CD14-positive monocyte (primary cell): ENCODE data around the gene STUM. TPM values are rescaled to one million over a fixed set of nuclear protein-coding genes. Genes with fewer than 3 reads are reported as not detected.

Experiments used
- DNase-seq, 3 donors: peaks; one replicate each; pipeline ENCODE4 v3.0.0-alpha.2; 2011 to 2022
- H2AFZ ChIP-seq: 2 replicates; pipeline ENCODE4 v1.6.0; 2012; ENCODE audit warnings: mild to moderate bottlenecking, low read depth, low read length, inconsistent platforms; ENCODE audit not compliant: insufficient read depth, poor library complexity, severe bottlenecking
- H3K27ac ChIP-seq, 2 donors: 1 replicate in 1 of 2; 2 replicates in 1 of 2; pipeline ENCODE4 v1.5.1; 2012 to 2013; ENCODE audit warnings: low read length in 2 of 2, control low read depth in 1 of 2, inconsistent platforms in 1 of 2, low read depth in 1 of 2, mild to moderate bottlenecking in 1 of 2
- H3K27me3 ChIP-seq, 2 donors: one replicate each; pipeline versions ENCODE4 v1.6.0 to v1.6.1; 2011 to 2013; ENCODE audit warnings: low read length in 2 of 2; ENCODE audit not compliant: control insufficient read depth in 2 of 2, insufficient read depth in 2 of 2
- H3K36me3 ChIP-seq, 2 donors: replicated peaks in 1 of 2; 1 replicate in 1 of 2; 2 replicates in 1 of 2; pipeline versions ENCODE4 v1.5.1 to v1.6.1; 2012 to 2013; ENCODE audit warnings: low read length in 2 of 2, control low read depth in 1 of 2, inconsistent platforms in 1 of 2, mild to moderate bottlenecking in 1 of 2; ENCODE audit not compliant: insufficient read depth in 2 of 2, control insufficient read depth in 1 of 2
- H3K4me1 ChIP-seq, 2 donors: 1 replicate in 1 of 2; 2 replicates in 1 of 2; pipeline versions ENCODE4 v1.5.1 to v1.6.1; 2012 to 2013; ENCODE audit warnings: low read length in 2 of 2, control low read depth in 1 of 2, inconsistent platforms in 1 of 2, mild to moderate bottlenecking in 1 of 2, moderate library complexity in 1 of 2; ENCODE audit not compliant: insufficient read depth in 2 of 2, control insufficient read depth in 1 of 2
- H3K4me2 ChIP-seq: replicated peaks from 2 replicates; pipeline ENCODE3; 2012; ENCODE audit warnings: low read length, moderate library complexity, mild to moderate bottlenecking; ENCODE audit not compliant: poor library complexity, severe bottlenecking; ENCODE audit errors: extremely low read depth
- H3K4me3 ChIP-seq, 3 experiments: fragments of 200-600 bp in 1 of 3; sonication (generic) in 1 of 3; replicated peaks in 1 of 3; 1 replicate in 2 of 3; 2 replicates in 1 of 3; pipeline ENCODE4 v1.5.1; 2011 to 2013; ENCODE audit warnings: low read length in 3 of 3, mild to moderate bottlenecking in 3 of 3, control low read depth in 2 of 3, low read depth in 2 of 3, inconsistent platforms in 1 of 3, moderate library complexity in 1 of 3
- H3K79me2 ChIP-seq: 2 replicates; pipeline ENCODE4 v1.6.0; 2012; ENCODE audit warnings: mild to moderate bottlenecking, control low read depth, inconsistent platforms, low read length, moderate library complexity; ENCODE audit not compliant: insufficient read depth
- H3K9ac ChIP-seq: 2 replicates; pipeline ENCODE4 v1.6.0; 2017; ENCODE audit warnings: low read length, mild to moderate bottlenecking; ENCODE audit not compliant: insufficient read depth, poor library complexity, severe bottlenecking
- H3K9me3 ChIP-seq, 2 donors: replicated peaks in 1 of 2; 1 replicate in 1 of 2; 2 replicates in 1 of 2; pipeline versions ENCODE4 v1.5.1 to v1.6.1; 2012 to 2013; ENCODE audit warnings: low read length in 2 of 2, control low read depth in 1 of 2; ENCODE audit not compliant: control insufficient read depth in 1 of 2, insufficient read depth in 1 of 2
- H4K20me1 ChIP-seq: 2 replicates; pipeline ENCODE4 v1.6.0; 2012; ENCODE audit warnings: mild to moderate bottlenecking, low read length, control low read depth, moderate library complexity; ENCODE audit not compliant: insufficient read depth
- H3K27ac Mint-ChIP-seq, 7 donors: one replicate each; pipeline ENCODE4 v1.8.0; 2020; ENCODE audit warnings: mild to moderate bottlenecking in 7 of 7, mixed read lengths in 7 of 7, moderate library complexity in 6 of 7, inconsistent platforms in 2 of 7
- H3K27me3 Mint-ChIP-seq, 3 donors: one replicate each; pipeline ENCODE4 v1.8.0; 2021 to 2022; ENCODE audit warnings: low read depth in 3 of 3, mild to moderate bottlenecking in 3 of 3, mixed read lengths in 3 of 3, moderate library complexity in 3 of 3, inconsistent platforms in 1 of 3
- H3K36me3 Mint-ChIP-seq, 2 donors: one replicate each; pipeline ENCODE4 v1.8.0; 2020; ENCODE audit warnings: mixed read lengths in 2 of 2, inconsistent platforms in 1 of 2, mild to moderate bottlenecking in 1 of 2
- H3K4me1 Mint-ChIP-seq: one replicate; pipeline ENCODE4 v1.8.0; 2020; ENCODE audit warnings: mild to moderate bottlenecking, mixed read lengths
- H3K4me3 Mint-ChIP-seq, 2 donors: one replicate each; pipeline ENCODE4 v1.8.0; 2020; ENCODE audit warnings: mild to moderate bottlenecking in 2 of 2, mixed read lengths in 2 of 2, moderate library complexity in 1 of 2
- H3K9me3 Mint-ChIP-seq, 7 donors: one replicate each; pipeline ENCODE4 v1.8.0; 2020 to 2022; ENCODE audit warnings: mixed read lengths in 7 of 7, mild to moderate bottlenecking in 6 of 7, moderate library complexity in 6 of 7, inconsistent platforms in 2 of 7
- WGBS: methylation state at CpG from one replicate; pipeline ENCODE4 v1.1.5; 2013; ENCODE audit warnings: missing lambda C conversion rate; ENCODE audit not compliant: insufficient coverage; 5-methylcytosine and 5-hydroxymethylcytosine counted together
- intact Hi-C, 2 donors: fragments of 100-400 bp; cut with micrococcal nuclease; formaldehyde crosslinking; loops; one replicate each; pipeline versions ENCODE4 v1.15.0 to v1.15.1; 2023
- polyA plus RNA-seq, 3 donors: library from polyadenylated mRNA; depleted of rRNA in 1 of 3; unstranded in 2 of 3; stranded (reverse) in 1 of 3; fragments of 300-500 nt in 2 of 3; fragments of >200 nt in 1 of 3; fragmentation: Illumina TruSeq in 2 of 3; gene quantifications; 1 replicate in 2 of 3; 2 replicates in 1 of 3; pipeline ENCODE4 v1.2.3, GENCODE V29; 2012 to 2021
- TF ChIP-seq, protein P1 (sequence below): fragments of 200-600 bp; IDR thresholded peaks from one replicate; pipeline ENCODE4 v1.8.0; 2022; ENCODE audit warnings: antibody characterized with exemption, mild to moderate bottlenecking

STUM gene
- polyA plus RNA-seq, 3 donors: not detected

DNA sequence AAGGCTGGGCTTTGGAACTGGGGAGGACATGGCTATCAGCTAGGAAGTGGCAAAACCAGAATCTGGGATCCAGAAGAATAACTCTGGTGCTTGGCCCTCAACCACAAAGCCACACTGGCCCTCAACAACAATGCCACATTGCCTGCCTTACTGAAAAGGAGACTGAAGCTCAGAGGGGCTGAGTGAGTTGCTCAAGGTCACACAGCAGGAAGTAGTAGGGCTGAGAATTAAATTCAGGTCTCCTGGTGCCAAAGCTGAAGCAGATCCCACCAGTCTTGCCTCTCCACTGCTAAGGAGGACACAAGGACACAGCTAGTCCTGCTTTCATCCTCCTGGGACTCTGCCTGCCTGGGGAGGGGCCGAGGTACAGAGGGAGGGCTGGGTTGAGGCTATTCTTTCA is 29.4 kb upstream of the STUM start:
- Histone ChIP-seq H3K27me3 (no peaks in the 10 kb centered on the region), H3K79me2 (no peaks in the 10 kb centered on the region), H3K4me3 (no peak overlapping the region), H3K4me1 (no peaks in the 10 kb centered on the region), H4K20me1 (no peaks in the 10 kb centered on the region), H3K36me3 (no peaks in the 10 kb centered on the region), H3K4me2 (no peak overlapping the region), H3K9ac (no peak overlapping the region), H3K27ac (no peak overlapping the region), H3K9me3 (peaks cover 0 to under 1% of the 10 kb centered on the region in 2 donors), H2AFZ (no peak overlapping the region)
- Mint-ChIP-seq H3K27ac (no peak overlapping the region), H3K36me3 (no peaks in the 10 kb centered on the region), H3K9me3 (peaks cover 0 to 2% (median 0%) of the 10 kb centered on the region in 7 donors), H3K27me3 (peaks cover 5 to 10% (median 7%) of the 10 kb centered on the region in 3 donors), H3K4me3 (no peak overlapping the region), H3K4me1 (no peaks in the 10 kb centered on the region)
- TF ChIP-seq, protein P1, sequence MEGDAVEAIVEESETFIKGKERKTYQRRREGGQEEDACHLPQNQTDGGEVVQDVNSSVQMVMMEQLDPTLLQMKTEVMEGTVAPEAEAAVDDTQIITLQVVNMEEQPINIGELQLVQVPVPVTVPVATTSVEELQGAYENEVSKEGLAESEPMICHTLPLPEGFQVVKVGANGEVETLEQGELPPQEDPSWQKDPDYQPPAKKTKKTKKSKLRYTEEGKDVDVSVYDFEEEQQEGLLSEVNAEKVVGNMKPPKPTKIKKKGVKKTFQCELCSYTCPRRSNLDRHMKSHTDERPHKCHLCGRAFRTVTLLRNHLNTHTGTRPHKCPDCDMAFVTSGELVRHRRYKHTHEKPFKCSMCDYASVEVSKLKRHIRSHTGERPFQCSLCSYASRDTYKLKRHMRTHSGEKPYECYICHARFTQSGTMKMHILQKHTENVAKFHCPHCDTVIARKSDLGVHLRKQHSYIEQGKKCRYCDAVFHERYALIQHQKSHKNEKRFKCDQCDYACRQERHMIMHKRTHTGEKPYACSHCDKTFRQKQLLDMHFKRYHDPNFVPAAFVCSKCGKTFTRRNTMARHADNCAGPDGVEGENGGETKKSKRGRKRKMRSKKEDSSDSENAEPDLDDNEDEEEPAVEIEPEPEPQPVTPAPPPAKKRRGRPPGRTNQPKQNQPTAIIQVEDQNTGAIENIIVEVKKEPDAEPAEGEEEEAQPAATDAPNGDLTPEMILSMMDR: no peak
- 88% methylated on average over 1 of the region's 1 CpG for WGBS
- DNase-seq: no peak
- intact Hi-C loops: no loop called here

DNA sequence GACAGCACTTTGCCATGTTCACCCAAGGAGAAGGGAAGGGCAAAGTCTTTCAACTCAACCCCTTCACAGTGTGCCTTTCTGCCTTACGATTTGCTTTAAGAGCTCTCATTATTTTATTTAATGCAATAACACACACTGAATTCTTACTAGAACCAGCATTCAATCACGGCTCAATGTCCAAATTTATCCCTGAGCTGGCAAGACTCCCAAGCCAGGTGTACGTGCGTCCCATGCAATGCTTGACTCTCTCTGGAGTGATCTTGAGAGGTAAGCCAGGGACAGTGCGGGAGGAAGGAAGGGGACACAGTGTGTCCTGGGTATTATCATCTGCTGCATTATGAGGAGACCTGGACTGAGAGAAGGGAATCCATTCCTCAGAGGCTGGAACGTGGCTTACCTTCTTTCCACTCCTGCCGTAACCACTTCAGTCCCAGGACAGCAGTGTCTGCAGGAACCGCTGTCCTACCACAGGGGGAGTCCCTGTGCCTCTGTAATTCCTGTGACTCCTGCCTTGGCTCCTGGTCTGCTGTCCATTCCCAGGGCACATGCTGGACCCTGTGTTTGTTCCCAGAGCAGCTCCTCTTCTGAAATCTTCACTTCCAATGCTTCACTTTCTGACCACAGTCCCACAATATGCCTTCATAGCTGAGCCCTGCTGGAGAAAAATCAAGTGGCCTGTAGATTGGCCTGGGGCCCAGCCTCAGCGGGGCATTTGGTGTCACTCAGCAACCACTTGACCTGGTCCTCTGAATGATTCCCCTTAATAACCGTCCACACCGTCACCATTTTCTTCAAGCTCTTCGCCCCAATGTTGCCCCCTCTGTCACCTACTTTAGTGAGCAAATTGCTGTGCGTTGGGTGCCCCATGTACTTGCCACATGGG is 28.6 kb upstream of the STUM start:
- peak overlapping the region in 1 of 7 donors; percentile 27 for H3K27ac Mint-ChIP-seq
- Histone ChIP-seq H3K27ac (no peak overlapping the region), H4K20me1 (no peaks in the 10 kb centered on the region), H3K4me3 (no peak overlapping the region), H3K4me1 (no peaks in the 10 kb centered on the region), H3K27me3 (no peaks in the 10 kb centered on the region), H3K9ac (no peak overlapping the region), H2AFZ (no peak overlapping the region), H3K79me2 (no peaks in the 10 kb centered on the region), H3K36me3 (no peaks in the 10 kb centered on the region), H3K4me2 (no peak overlapping the region), H3K9me3 (peaks cover 0 to 4% of the 10 kb centered on the region in 2 donors)
- H3K4me3 Mint-ChIP-seq: no peak overlapping the region
- no peak for DNase-seq
- H3K9me3 Mint-ChIP-seq: peaks cover 0 to 6% (median 2%) of the 10 kb centered on the region in 7 donors
- intact Hi-C loops: no loop called here
- H3K4me1 Mint-ChIP-seq: no peaks in the 10 kb centered on the region
- H3K36me3 Mint-ChIP-seq: no peaks in the 10 kb centered on the region
- WGBS: 82% methylated on average over 5 of the region's 13 CpGs
- H3K27me3 Mint-ChIP-seq: peaks cover 5 to 13% (median 7%) of the 10 kb centered on the region in 3 donors
- TF ChIP-seq, protein P1: no peak
